T-helper 2 cell (primary cell): ENCODE results near the gene ASXL3.

Experiments
- DNase-seq, 5 experiments: peaks; one replicate each; pipeline versions ENCODE4 v3.0.0 to v3.0.0-alpha.2; 2012 to 2022

The ASXL3 gene

GRCh38 chr18:33665187-33665586 lies 87.2 kb downstream of the ASXL3 start:
- no peak for DNase-seq

- DNase-seq = no peak
Observed at GRCh38 chr18:33665641-33666040, 87.6 kb downstream of the ASXL3 start.

GRCh38 chr18:33666915-33667314 lies 88.9 kb downstream of the ASXL3 start:
- DNase-seq = no peak

GRCh38 chr18:33669589-33669988 lies 91.6 kb downstream of the ASXL3 start:
- DNase-seq = no peak

- no peak for DNase-seq
Observed at GRCh38 chr18:33670029-33670428, 92.0 kb downstream of the ASXL3 start.

- DNase-seq = no peak
Observed at GRCh38 chr18:33673689-33674088, 95.7 kb downstream of the ASXL3 start.

GRCh38 chr18:33676593-33676992 lies 98.6 kb downstream of the ASXL3 start:
- DNase-seq = no peak

GRCh38 chr18:33677891-33678290 lies 99.9 kb downstream of the ASXL3 start:
- DNase-seq = no peak

GRCh38 chr18:33682436-33682835 lies 104.4 kb downstream of the ASXL3 start:
- no peak for DNase-seq

- no peak for DNase-seq
Observed at GRCh38 chr18:33694593-33694992, 116.6 kb downstream of the ASXL3 start.

GRCh38 chr18:33696332-33697162 lies 118.5 kb downstream of the ASXL3 start:
- no peak for DNase-seq

- no peak for DNase-seq
Observed at GRCh38 chr18:33697498-33697897, 119.5 kb downstream of the ASXL3 start.

- DNase-seq = no peak
Observed at GRCh38 chr18:33699372-33699771, 121.4 kb downstream of the ASXL3 start.

GRCh38 chr18:33700513-33700976 lies 122.5 kb downstream of the ASXL3 start:
- DNase-seq = no peak

GRCh38 chr18:33702625-33703024 lies 124.6 kb downstream of the ASXL3 start:
- DNase-seq = no peak

GRCh38 chr18:33706391-33706790 lies 128.4 kb downstream of the ASXL3 start:
- no peak for DNase-seq

- no peak for DNase-seq
Observed at GRCh38 chr18:33708876-33709275, 130.9 kb downstream of the ASXL3 start.

GRCh38 chr18:33710269-33710668 lies 132.2 kb downstream of the ASXL3 start:
- no peak for DNase-seq

- DNase-seq = no peak
Observed at GRCh38 chr18:33711514-33711913, 133.5 kb downstream of the ASXL3 start.

- DNase-seq = no peak
Observed at GRCh38 chr18:33712719-33713118, 134.7 kb downstream of the ASXL3 start.

GRCh38 chr18:33716061-33716683 lies 138.2 kb downstream of the ASXL3 start:
- no peak for DNase-seq

- no peak for DNase-seq
Observed at GRCh38 chr18:33717339-33717738, 139.3 kb downstream of the ASXL3 start.

- DNase-seq = no peak
Observed at GRCh38 chr18:33720133-33720532, 142.1 kb downstream of the ASXL3 start.

GRCh38 chr18:33729556-33729955 lies 151.5 kb downstream of the ASXL3 start:
- DNase-seq = no peak
